ENCODE measurements around the gene EP400. TPM values are rescaled to one million over a fixed set of nuclear protein-coding genes. Genes with fewer than 3 reads are reported as not detected.

The EP400 gene
- polyA plus RNA-seq, 1 donor (not counting 4 experiments of a cell fraction or from before 2014, with no cell fraction given) = 4.1 TPM

GRCh38 chr12:132043216-132043615 lies 93.5 kb downstream of the EP400 start:
- Histone ChIP-seq H3K36me3 (ENCODE audit: control insufficient read depth in 2 of 2, extremely low read depth in 1 of 2, insufficient read depth in 2 of 2, low read length in 2 of 2) (peaks cover 24 to 26% of the 10 kb centered on the region in 2 experiments), H3K9me3 (ENCODE audit: control insufficient read depth, low read depth, low read length) (no peaks in the 10 kb centered on the region), H3K79me2 (ENCODE audit: control insufficient read depth, insufficient read depth, low read length) (peaks cover 3% of the 10 kb centered on the region), H3K4me3 (ENCODE audit: control insufficient read depth in 2 of 3, extremely low read depth in 1 of 3, insufficient read depth in 2 of 3, low read depth in 1 of 3, low read length in 3 of 3) (no peak overlapping the region), H3K4me1 (ENCODE audit: control insufficient read depth, extremely low read depth, insufficient read depth, low read length) (no peaks in the 10 kb centered on the region), H3K27me3 (ENCODE audit: control insufficient read depth, extremely low read depth, insufficient read depth, low read length) (no peaks in the 10 kb centered on the region), H3K4me2 (ENCODE audit: control insufficient read depth, extremely low read depth, insufficient read depth, low read depth, low read length) (no peak overlapping the region), H3K9me1 (ENCODE audit: control insufficient read depth, extremely low read depth, insufficient read depth, low read length) (no peaks in the 10 kb centered on the region), H3K9ac (ENCODE audit: control insufficient read depth, extremely low read depth, insufficient read depth, low read length) (no peak overlapping the region), H3K27ac (ENCODE audit: control insufficient read depth, insufficient read depth, low read length) (no peak overlapping the region), H4K20me1 (ENCODE audit: control insufficient read depth, extremely low read depth, insufficient read depth, low read length) (no peaks in the 10 kb centered on the region), H2AFZ (ENCODE audit: control insufficient read depth, low read length) (no peak overlapping the region)
- dilution Hi-C loops (cut with MboI; ENCODE audit: extremely low pct_ligation_motif_present, low sequenced_read_pairs) = no loop called here
- DNase-seq (ENCODE audit: low read depth, low spot score) (no peak), FAIRE-seq (no peak)
- no peak for TF ChIP-seq CTCF (optimal IDR thresholded peaks at IDR 0.05 in 1 of 3, IDR thresholded peaks at IDR 0.05 in 1 of 3, conservative IDR thresholded peaks at IDR 0.05 in 1 of 3; ENCODE audit: extremely low read depth in 1 of 3, insufficient read depth in 2 of 3, low read length in 3 of 3)
- no peak for TF ChIP-seq EZH2 (IDR thresholded peaks at IDR 0.05; ENCODE audit: low read length)

GRCh38 chr12:132043770-132044467 lies 94.2 kb downstream of the EP400 start:
- dilution Hi-C loops (cut with MboI; ENCODE audit: extremely low pct_ligation_motif_present, low sequenced_read_pairs) = no loop called here
- DNase-seq (ENCODE audit: low read depth, low spot score) (no peak), FAIRE-seq (no peak)
- Histone ChIP-seq H3K9me3 (ENCODE audit: control insufficient read depth, low read depth, low read length) (no peaks in the 10 kb centered on the region), H3K79me2 (ENCODE audit: control insufficient read depth, insufficient read depth, low read length) (peaks cover 3% of the 10 kb centered on the region), H3K9ac (ENCODE audit: control insufficient read depth, extremely low read depth, insufficient read depth, low read length) (no peak overlapping the region), H3K9me1 (ENCODE audit: control insufficient read depth, extremely low read depth, insufficient read depth, low read length) (no peaks in the 10 kb centered on the region), H3K27ac (ENCODE audit: control insufficient read depth, insufficient read depth, low read length) (no peak overlapping the region), H3K27me3 (ENCODE audit: control insufficient read depth, extremely low read depth, insufficient read depth, low read length) (no peaks in the 10 kb centered on the region), H3K4me1 (ENCODE audit: control insufficient read depth, extremely low read depth, insufficient read depth, low read length) (no peaks in the 10 kb centered on the region), H3K36me3 (ENCODE audit: control insufficient read depth in 2 of 2, extremely low read depth in 1 of 2, insufficient read depth in 2 of 2, low read length in 2 of 2) (peaks cover 20 to 26% of the 10 kb centered on the region in 2 experiments), H2AFZ (ENCODE audit: control insufficient read depth, low read length) (no peak overlapping the region), H3K4me3 (ENCODE audit: control insufficient read depth in 2 of 3, extremely low read depth in 1 of 3, insufficient read depth in 2 of 3, low read depth in 1 of 3, low read length in 3 of 3) (no peak overlapping the region), H3K4me2 (ENCODE audit: control insufficient read depth, extremely low read depth, insufficient read depth, low read depth, low read length) (no peak overlapping the region), H4K20me1 (ENCODE audit: control insufficient read depth, extremely low read depth, insufficient read depth, low read length) (no peaks in the 10 kb centered on the region)
- no peak for TF ChIP-seq CTCF (optimal IDR thresholded peaks at IDR 0.05 in 1 of 3, IDR thresholded peaks at IDR 0.05 in 1 of 3, conservative IDR thresholded peaks at IDR 0.05 in 1 of 3; ENCODE audit: extremely low read depth in 1 of 3, insufficient read depth in 2 of 3, low read length in 3 of 3)
- no peak for TF ChIP-seq EZH2 (IDR thresholded peaks at IDR 0.05; ENCODE audit: low read length)
